GM19238 (cell line): ENCODE measurements around the gene PIF1.

Source experiments
- DNase-seq: peaks from one replicate; pipeline ENCODE4 v3.0.0; 2011; ENCODE audit warnings: low spot score; ENCODE audit not compliant: insufficient read length

Gene PIF1, protein sequence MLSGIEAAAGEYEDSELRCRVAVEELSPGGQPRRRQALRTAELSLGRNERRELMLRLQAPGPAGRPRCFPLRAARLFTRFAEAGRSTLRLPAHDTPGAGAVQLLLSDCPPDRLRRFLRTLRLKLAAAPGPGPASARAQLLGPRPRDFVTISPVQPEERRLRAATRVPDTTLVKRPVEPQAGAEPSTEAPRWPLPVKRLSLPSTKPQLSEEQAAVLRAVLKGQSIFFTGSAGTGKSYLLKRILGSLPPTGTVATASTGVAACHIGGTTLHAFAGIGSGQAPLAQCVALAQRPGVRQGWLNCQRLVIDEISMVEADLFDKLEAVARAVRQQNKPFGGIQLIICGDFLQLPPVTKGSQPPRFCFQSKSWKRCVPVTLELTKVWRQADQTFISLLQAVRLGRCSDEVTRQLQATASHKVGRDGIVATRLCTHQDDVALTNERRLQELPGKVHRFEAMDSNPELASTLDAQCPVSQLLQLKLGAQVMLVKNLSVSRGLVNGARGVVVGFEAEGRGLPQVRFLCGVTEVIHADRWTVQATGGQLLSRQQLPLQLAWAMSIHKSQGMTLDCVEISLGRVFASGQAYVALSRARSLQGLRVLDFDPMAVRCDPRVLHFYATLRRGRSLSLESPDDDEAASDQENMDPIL

DNA sequence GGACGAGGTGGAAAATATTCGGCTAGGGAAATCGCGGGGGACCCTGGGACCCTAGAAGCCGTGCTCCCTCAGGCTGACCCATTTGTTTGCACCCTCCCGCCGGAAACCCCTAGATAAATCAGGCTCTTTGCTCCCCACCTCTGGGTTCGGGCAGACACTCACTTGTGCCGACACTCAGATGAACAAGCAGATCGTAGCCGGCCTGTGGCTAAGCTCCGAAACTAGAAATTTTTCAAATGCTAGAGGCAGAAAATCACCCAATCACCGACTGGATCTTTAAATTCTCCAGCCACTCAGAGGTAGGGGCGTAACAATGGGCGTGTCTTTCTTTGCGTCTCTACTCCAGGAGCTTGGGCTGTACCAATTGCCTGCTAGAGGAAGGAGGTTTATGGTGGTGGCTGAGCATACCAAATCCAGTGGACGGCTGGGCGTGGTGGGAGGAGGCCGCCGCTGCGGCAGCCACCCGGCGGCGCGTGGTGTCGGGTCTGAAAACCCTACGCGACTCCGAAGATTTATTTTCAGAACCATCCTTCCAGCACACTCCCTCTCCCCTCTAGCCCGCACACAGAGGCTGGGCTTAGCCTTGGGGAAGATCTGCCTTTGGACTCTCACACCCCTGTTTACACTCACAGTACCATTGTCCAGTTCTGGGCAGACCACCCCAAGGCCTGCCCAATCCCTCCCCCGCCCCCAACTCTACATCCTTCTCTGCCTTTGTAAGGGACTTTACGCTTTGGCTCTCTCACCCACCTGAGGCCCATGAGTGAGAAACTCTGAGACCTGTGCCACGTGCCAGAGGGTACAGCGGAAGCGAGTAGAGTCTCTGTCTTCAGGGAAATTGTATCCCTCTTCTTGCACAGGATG, at the start of gene PIF1:
Gene PIF1 (minus strand): TSS at position 217 of the 864 bp plus-strand sequence. CDS start 1,312 bp downstream, outside the sequence.
- peak; percentile 85 for DNase-seq

DNA sequence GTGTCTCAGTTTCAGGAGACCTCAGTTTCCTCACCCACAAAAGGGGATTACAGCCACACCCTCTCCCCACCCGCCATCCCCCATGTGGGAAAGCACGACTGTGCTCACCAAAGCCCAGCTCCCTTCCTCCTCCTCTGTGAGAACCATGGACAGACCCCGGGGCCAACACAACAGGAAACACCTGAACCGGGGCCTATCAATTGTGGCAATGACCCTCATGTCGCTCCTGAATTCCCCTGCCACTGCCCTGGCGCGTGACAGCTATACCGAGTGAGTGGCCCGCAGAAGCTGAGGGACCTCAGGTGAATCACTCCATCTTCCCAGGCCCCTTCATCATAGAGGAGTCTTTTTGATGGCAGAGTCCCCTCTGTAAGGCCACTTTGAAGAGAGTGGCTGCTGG, 44.9 kb upstream of the PIF1 start:
- no peak for DNase-seq

DNA sequence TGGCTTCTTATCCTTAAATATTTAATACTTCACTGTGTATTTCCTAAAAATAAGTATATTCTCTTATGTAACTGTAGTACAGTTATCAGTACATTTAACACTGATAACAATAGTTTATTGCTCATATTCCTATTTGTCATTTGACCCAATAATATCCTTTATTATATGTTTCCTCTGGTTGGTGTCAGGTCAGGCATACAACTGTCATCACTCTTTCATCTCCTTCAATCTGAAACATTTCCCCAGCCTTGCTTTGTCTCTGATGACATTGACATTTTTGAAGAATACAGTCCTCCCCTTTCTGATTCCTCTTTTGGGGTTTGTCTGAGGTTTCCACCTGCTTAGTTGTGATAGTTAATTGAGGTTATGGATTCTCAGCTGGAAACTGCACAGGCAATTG, 44.1 kb upstream of the PIF1 start:
- no peak for DNase-seq

DNA sequence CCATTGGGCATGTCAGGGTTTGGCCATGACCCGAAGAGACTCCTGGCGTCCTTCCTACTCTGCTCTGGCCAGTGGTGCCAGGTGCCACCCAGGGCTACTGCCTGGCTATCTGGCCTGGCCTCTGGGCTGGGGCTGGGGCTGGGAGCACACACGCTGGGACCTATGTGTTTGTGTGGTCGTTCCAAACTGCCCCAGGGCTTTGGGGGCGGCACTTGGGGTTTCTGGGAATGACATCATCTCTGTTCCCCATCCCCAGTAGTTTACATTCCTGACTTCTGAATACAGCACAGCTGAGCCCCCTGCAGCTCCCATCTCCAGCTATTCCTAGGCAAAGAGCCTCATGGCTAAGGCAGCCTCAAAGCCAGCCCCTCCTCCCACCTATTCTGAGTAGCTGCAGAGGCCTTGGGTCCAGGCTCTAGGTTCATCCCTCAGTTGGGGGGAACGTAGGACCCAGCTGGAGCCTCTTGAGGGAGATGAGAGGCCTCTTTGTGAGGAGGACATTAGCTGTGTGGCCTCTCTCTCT, 40.6 kb upstream of the PIF1 start:
- DNase-seq, result no peak

DNA sequence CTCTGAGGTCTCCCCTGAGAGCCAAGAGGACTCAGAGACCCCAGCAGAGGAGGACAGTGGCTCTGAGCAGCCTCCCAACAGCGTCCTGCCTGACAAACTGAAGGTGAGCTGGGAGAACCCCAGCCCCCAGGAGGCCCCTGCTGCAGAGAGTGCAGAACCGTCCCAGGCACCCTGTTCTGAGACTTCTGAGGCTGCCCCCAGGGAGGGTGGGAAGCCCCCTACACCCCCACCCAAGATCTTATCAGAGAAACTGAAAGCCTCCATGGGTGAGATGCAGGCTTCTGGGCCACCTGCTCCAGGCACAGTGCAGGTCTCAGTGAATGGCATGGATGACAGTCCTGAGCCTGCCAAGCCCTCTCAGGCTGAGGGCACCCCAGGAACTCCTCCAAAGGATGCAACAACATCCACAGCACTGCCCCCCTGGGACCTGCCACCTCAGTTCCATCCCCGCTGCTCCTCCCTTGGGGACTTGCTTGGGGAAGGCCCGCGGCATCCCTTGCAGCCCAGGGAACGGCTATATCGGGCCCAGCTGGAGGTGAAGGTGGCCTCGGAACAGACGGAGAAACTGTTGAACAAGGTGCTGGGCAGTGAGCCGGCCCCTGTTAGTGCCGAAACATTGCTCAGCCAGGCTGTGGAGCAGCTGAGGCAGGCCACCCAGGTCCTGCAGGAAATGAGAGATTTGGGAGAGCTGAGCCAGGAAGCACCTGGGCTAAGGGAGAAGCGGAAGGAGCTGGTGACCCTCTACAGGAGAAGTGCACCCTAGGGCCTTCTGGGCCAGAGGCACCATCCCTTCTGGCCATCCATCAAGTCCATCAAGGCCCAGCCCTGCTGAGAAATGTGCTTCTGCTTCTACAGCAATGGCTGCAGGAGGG, 39.9 kb upstream of the PIF1 start:
- no peak for DNase-seq

DNA sequence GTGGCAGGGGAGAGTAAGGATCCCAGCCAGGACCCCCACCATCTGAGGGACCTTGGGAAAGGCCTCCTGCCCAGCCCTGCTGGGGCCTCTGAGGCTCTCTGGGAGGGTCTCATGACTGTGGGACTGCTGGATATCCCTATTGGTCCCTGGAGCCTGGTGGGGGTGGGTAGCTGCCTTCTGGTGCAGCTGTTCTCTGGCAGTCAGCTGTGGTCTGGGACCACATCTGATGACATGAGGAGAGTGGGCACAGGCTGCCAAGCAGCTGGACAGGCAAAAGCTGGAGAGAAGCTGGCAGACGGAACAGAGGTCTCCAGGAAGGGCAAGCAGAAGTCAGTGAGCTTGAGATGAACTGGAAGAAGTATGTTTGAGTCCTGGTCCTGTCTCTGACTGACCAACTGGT, 38.6 kb upstream of the PIF1 start:
- DNase-seq, result no peak

DNA sequence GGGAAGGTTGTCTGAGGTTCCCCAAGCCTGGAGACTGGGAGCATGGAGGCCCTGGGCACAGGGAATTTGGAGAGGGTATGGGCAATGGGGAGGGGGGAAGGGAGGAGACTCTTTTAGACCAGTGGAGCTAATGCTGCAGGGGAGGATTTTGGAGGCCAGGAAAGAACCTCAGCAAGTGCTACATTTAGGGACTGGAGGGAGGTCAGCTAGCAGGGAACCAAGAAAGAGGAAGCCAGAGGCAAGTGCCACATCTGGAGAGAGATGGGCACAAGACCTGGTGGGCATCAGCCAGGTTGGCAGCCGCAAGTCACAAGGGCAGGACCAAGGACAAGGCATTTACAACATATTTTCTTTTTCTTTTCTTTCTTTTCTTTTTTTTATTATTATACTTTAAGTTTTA, 37.0 kb upstream of the PIF1 start:
- no peak for DNase-seq

DNA sequence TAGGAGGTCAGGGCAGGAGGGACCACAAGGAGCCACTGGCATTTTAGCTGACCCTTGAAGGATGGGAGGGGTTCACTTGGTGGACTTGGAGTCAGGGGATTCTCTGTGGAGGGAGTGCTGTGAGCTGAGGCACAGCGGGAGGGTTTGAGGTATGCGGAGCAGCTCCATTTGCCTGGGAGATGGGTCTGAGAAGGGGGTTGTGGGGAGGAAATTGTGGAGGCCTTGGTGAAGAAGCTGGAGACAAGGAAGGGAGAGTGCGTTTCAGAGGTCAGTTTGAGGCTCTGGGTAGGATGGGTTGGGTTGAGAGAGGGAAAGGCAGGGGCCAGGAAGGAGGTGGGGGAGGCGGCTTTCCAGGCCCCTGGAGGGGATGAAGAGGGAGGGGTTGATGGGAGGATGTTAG, 36.5 kb upstream of the PIF1 start:
- DNase-seq, result no peak

DNA sequence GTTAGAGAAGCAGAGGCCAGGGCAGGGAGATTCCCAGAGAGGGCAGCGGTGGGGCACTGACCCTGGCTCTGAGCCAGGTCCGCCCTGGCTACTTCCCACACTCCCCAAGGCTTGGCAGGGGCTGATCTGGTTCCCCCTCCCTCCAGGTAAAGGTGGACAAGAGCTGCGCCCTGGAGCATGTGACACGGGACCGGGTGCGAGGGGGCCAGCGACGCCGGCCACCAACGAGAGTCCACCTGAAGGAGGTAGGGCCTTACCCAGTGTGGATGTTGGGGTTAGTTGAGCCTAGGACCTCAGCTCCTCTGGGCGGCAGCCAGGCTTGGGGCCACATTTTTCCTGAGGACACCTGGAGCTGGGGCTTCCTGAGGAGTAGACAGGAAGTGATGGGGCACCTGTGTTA, 35.9 kb upstream of the PIF1 start:
- DNase-seq, result no peak

DNA sequence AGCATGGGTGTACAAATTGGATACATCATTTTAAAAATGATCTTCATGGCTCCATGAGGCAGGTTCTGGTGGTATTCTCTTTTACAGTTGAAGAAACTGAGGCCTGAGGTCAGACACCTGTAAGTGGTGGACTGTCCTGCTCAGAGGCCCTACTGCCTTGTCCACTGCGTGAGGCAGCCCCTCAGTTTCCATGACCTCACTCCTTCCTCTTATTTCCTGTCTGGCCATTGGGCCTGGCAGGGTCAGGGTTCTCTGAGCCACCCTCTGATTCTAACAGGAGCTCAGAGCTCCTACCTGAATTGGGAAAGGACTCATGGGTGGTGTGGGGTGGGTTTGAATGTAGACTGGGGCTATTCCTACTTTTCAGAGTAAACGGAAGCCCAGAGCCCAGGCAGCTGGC, 33.8 kb upstream of the PIF1 start:
- DNase-seq, result no peak

DNA sequence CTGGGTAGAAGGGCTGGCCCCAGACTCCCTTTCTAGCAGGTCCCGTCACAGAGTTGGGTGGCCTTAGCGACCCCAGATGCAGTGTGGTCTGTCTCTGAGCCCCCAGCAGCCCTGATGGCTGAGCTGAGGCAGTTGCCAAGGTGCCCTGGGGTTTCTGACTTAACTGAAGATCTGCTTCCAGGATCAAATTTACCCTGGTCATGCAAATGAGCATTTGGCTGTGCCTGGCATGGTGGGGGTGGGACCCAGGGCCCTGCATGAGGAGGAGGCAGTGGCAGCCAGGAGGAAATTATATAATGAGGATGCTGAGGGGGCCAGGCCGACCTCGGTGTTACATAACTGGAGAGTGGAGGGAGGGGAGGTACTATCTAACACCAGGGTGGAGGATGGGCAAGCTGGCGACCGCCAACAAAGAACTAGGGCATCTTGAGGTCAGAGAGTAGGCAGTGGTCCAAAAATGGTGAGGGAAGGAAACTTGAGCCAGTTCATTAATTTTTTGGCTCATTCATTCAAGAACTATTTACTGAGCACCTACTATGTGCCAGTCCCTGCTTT, 32.7 kb upstream of the PIF1 start:
- no peak for DNase-seq

DNA sequence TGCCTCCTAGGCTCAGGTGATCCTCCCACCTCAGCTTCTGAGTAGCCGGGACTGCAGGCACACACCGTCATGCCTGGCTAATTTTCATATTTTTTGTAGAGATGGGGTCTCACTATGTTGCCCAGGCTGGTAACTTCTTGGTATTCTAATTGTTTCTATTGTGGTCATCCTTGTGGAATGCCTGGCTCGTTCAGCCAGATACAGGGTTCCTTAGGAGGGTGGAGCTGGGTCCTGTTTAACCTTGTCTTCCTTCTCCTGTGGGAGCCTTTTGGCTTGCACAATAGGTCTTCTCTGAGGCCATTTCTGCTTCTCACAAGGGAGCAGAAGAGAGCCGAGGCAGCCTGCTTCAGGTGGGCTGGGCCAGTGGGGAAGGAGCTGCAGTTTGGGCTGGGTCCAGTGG, 32.0 kb upstream of the PIF1 start:
- DNase-seq, result no peak

DNA sequence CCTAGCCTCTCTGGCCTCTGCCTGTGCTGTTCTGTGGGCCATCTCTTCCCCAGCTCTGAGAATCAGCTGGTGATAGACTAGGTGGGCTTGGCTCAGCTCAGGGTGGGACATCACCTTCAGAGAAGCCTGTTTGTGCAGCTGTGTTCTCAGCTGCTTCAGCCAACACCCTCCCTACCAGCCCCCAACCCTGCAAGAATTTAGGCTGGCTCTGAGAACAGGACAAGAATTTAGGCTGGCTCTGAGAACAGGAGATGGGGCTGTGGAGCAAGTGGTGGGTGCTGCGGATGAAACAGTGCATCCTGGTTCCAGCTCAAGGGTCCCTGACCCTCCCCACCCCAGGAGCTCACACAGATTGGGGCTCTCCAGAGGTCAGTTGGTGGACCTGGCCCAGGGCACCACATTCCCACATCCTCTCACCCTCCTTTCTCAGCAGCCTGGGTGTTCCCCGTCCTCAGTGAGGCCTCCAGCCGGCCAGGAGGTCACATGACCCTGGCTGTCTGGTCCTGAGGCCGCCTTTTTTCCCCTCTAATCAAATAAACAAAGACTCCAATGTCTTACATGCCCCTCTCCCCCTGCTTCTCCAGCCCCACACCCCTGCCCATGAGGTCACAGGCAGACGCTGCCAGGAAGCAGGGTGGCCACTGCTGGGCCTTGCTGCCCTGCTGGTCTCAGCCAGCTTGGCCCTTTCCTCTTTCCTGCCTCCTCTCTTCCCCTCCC, 31.1 kb upstream of the PIF1 start:
- no peak for DNase-seq

DNA sequence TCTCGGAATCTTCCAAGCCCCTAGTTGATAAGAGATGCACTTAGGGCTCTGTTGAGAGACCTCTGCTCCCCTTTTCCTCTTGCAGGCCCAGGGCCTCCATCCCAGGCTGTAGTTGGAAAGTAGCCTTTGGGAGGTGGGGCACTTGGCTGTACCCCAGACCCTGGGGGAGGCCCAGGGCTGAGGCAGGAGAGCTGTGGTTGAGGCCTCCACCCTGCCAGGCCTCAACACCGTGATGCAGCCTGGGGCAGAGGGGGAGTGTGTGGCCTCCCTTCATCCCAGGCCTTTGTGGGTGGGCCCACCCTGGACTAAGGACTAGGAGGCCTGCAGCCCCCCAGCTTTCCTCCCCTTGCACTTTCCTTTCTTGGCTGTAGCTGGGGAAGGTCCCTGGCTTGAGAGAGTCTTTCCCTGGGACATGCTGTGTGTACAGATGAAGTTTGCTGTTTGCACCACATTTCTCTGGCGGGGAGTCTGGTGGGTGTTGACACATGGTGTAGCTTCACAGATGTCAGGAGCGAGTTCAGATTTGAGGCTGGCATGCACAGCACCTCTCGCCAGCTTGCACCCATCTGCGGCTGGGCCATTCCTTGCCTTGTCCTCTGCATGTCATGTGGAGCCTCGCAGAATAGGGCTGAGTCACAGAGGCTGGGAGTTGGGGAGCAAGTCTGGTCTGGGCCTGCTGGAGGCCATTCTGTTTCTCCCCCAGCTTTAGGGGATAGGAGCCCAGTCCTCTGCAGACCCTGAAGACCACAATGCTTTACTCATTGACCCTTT, 29.9 kb upstream of the PIF1 start:
- DNase-seq, result no peak

DNA sequence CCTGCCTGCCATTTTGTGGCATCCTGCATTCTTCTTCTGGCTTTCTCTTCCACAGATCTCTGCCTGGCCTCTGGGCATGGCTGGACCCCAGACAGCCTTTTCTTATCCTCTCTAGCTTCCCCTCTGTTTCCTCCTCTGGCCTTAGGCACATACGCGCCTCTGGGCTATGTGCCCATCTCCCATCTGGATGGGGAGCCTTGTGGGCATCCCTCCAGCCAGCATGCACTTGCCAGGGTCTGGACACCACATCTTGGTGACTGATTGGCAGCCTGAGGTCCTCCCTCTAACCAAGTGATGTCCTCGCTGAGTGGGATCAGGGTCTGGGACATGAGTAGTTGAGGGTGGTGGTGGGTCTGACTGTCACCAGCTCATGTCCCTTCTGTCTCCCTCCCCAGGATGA, 29.1 kb upstream of the PIF1 start:
- no peak for DNase-seq

DNA sequence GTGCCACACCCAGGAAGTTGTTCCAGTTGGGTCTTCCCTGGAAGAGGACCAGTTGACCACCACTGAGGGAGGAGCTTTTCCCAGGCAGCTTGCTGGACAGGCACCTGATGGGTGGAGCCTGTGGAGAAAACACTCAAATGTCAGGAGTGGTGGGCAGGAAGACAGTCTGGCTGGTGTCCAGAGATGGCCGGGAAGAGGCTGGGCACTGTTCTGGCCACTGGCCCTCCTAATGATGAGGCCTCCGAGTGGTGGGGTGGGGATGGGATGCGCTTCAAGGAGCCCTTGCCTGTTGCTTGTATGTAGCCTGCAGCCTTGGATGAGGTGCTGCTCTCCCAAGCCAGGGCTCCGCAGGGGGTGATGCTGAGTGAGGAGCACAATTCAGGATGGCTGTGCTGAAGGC, 28.6 kb upstream of the PIF1 start:
- DNase-seq, result no peak

DNA sequence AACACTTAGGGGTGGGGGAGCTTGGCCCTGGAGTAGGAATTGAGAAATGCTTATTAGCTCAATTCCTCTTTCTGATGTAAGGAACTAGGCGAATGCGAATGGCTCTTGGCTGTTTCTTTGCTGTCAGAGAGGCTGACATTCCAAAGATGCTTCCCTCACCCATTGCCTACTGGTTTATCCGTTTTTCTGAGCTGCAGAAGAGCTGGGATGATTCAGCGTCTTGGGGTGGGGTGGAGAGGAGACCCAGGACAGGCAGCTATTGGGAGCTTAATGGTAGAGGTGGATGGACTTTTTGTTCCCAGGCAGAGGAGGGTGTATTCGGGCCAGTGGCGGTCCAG, 26.0 kb upstream of the PIF1 start:
- no peak for DNase-seq

DNA sequence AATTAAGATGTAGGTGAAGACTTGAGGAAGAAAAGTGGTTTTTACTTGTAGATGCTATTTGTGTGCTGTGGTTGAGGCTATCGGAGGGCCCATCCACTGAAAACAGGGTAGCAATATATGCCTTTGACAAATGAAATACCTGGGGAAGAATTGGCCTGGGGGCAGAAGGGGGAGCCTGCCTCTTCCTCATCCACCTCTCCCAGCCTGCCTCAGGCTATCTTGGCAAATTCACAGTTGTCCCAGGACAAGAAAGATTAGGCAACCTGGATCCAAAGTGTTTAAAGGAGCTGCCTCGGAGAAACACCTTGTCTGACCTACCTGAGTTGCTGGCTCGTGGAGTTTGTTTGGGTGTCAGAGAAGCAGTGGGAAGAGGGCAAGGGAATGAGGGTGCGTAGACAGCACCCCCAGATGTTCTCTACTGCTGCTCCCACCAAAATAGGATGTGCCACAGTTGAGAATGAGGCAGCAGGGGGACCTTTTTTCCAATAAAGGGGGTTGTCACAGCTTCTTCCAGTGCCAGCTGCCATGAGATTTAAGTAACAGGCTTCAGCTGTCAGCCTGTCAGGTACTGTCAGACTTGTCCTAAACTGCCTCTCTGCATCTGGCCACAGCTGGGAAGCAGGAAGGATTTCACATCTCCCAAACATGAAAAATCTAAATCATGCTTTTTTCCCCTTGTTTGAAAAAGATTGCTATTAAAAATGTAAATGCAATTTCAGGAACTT, 25.5 kb upstream of the PIF1 start:
- no peak for DNase-seq
